GM19193 (cell line): ENCODE measurements around the gene KRT73.

Experiments
- POLR2A ChIP-seq: IDR thresholded peaks from 4 replicates; pipeline ENCODE4 v1.6.1; 2011; ENCODE audit not compliant: insufficient read depth, insufficient read length; ENCODE audit errors: extremely low read depth

KRT73 gene

GRCh38 chr12:52651726-52652261 is 33.4 kb upstream of the KRT73 start, which contains the start of gene KRT2:
TSS of gene KRT2 (minus strand) at chr12:52652211. CDS start at chr12:52652142, 69 bp downstream.
- no peak for TF ChIP-seq POLR2A

- no peak for TF ChIP-seq POLR2A
These were observed 32.2 kb upstream of the KRT73 start for GRCh38 chr12:52650520-52651081.

- TF ChIP-seq POLR2A, result no peak
These were observed 30.7 kb upstream of the KRT73 start for GRCh38 chr12:52649066-52649465.

- TF ChIP-seq POLR2A, result no peak
These were observed 29.7 kb upstream of the KRT73 start for GRCh38 chr12:52648012-52648550.

- no peak for TF ChIP-seq POLR2A
These were observed 29.2 kb upstream of the KRT73 start for GRCh38 chr12:52647601-52648000.

- no peak for TF ChIP-seq POLR2A
These were observed 28.3 kb upstream of the KRT73 start for GRCh38 chr12:52646613-52647012.

GRCh38 chr12:52645982-52646381 is 27.6 kb upstream of the KRT73 start:
- no peak for TF ChIP-seq POLR2A

GRCh38 chr12:52645120-52645761 is 26.9 kb upstream of the KRT73 start:
- no peak for TF ChIP-seq POLR2A

GRCh38 chr12:52644078-52644415 is 25.7 kb upstream of the KRT73 start:
- no peak for TF ChIP-seq POLR2A

- TF ChIP-seq POLR2A, result no peak
These were observed 25.1 kb upstream of the KRT73 start for GRCh38 chr12:52643233-52644077.

- no peak for TF ChIP-seq POLR2A
These were observed 23.1 kb upstream of the KRT73 start for GRCh38 chr12:52641468-52641867.

GRCh38 chr12:52637299-52637698 is 18.9 kb upstream of the KRT73 start:
- TF ChIP-seq POLR2A, result no peak

GRCh38 chr12:52636592-52637258 is 18.4 kb upstream of the KRT73 start:
- TF ChIP-seq POLR2A, result no peak

GRCh38 chr12:52636189-52636588 is 17.8 kb upstream of the KRT73 start:
- no peak for TF ChIP-seq POLR2A
